Chondrocyte (in vitro differentiated cells): ENCODE results near the gene TTC34. TPM values are rescaled to one million over a fixed set of nuclear protein-coding genes. Genes with fewer than 3 reads are reported as not detected.
A peak's percentile ranks its signal among the peaks of the same experiment; 100 is the strongest.

Experiments used
- DNase-seq: peaks from one replicate; pipeline ENCODE4 v3.0.0; 2021; ENCODE audit warnings: mixed read lengths, low spot score
- H3K27ac Mint-ChIP-seq: one replicate; pipeline ENCODE4 v1.8.0; 2021; ENCODE audit warnings: mild to moderate bottlenecking, moderate library complexity, mixed read lengths; ENCODE audit not compliant: unreplicated experiment
- H3K27me3 Mint-ChIP-seq: 2 replicates; pipeline ENCODE4 v1.8.0; 2021; ENCODE audit warnings: low read depth, mixed read lengths
- H3K36me3 Mint-ChIP-seq: 2 replicates; pipeline ENCODE4 v1.8.0; 2021; ENCODE audit warnings: low read depth, mixed read lengths
- H3K4me1 Mint-ChIP-seq: 2 replicates; pipeline ENCODE4 v1.8.0; 2021; ENCODE audit warnings: low read depth, mild to moderate bottlenecking, mixed read lengths
- H3K4me3 Mint-ChIP-seq: one replicate; pipeline ENCODE4 v1.8.0; 2021; ENCODE audit warnings: mild to moderate bottlenecking, moderate library complexity, mixed read lengths; ENCODE audit not compliant: unreplicated experiment
- H3K9me3 Mint-ChIP-seq: 2 replicates; pipeline ENCODE4 v1.8.0; 2021; ENCODE audit warnings: low read depth, mixed read lengths
- CTCF ChIP-seq: fragments of 200-600 bp; sonication (generic); IDR thresholded peaks from 2 replicates; pipeline ENCODE4 v1.5.0; 2021; ENCODE audit warnings: antibody characterized with exemption, mild to moderate bottlenecking, moderate library complexity
- total RNA-seq: library from RNA; stranded (reverse); gene quantifications from 3 replicates; pipeline ENCODE4 v1.2.1, GENCODE V29; 2021

TTC34 gene
- total RNA-seq, 1 donor from 2014 or later = 0.60 TPM

DNA sequence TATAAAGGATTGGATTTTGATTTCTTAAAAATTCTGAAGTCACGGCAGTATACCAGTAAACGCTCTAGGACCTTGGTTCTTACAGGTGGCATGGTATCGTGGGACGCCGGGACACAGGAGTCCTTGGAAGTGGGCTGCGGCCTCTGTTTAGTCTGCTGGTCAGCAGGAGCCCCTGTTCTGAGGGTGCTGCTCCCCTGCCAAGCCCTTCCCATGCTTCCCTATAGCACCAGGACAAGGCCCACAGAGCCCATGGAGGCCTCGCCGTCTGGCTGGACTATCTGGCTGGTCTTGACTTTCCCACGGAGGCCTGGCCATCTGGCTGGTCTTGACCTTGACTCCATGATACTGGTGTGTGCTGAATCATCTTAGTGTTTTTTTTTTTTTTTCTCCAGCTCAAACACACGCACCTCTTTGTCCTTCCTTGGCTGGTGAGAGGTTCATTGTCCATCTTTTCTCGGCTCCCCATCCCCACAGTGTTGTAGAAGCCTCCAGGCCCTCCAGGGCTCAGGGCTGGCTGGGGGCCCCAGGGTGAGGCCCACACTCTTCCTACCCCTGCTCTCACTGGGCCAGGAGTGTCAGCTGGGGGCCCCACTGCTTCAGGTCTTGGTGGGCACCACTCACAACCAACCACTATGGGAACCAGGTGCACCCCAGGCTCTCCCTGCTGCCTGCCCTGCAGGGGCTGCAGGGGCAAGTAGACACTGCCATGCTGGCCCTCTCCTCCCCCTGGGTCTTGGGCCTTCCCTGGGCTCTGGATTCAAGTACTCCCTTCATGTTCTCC lies 16.5 kb upstream of the TTC34 start:
- DNase-seq = peak; percentile 66
- Mint-ChIP-seq H3K36me3 (no peaks in the 10 kb centered on the region), H3K9me3 (peaks cover 17% of the 10 kb centered on the region), H3K27ac (no peak overlapping the region), H3K4me3 (no peak overlapping the region), H3K4me1 (no peaks in the 10 kb centered on the region), H3K27me3 (no peaks in the 10 kb centered on the region)
- no peak for TF ChIP-seq CTCF

GRCh38 chr1:2816786-2817185 lies 15.3 kb upstream of the TTC34 start:
- peaks cover 23% of the 10 kb centered on the region for H3K9me3 Mint-ChIP-seq
- no peak overlapping the region for H3K27ac Mint-ChIP-seq
- H3K4me1 Mint-ChIP-seq = no peaks in the 10 kb centered on the region
- no peaks in the 10 kb centered on the region for H3K36me3 Mint-ChIP-seq
- H3K27me3 Mint-ChIP-seq = no peaks in the 10 kb centered on the region
- peak; percentile 38 for DNase-seq
- H3K4me3 Mint-ChIP-seq = no peak overlapping the region
- no peak for TF ChIP-seq CTCF

- Mint-ChIP-seq H3K27ac (no peak overlapping the region), H3K4me3 (no peak overlapping the region), H3K27me3 (no peaks in the 10 kb centered on the region), H3K9me3 (peaks cover 23% of the 10 kb centered on the region), H3K4me1 (no peaks in the 10 kb centered on the region), H3K36me3 (no peaks in the 10 kb centered on the region)
- DNase-seq = peak; percentile 66
- no peak for TF ChIP-seq CTCF
Measured at GRCh38 chr1:2815551-2815950, 14.1 kb upstream of the TTC34 start.

DNA sequence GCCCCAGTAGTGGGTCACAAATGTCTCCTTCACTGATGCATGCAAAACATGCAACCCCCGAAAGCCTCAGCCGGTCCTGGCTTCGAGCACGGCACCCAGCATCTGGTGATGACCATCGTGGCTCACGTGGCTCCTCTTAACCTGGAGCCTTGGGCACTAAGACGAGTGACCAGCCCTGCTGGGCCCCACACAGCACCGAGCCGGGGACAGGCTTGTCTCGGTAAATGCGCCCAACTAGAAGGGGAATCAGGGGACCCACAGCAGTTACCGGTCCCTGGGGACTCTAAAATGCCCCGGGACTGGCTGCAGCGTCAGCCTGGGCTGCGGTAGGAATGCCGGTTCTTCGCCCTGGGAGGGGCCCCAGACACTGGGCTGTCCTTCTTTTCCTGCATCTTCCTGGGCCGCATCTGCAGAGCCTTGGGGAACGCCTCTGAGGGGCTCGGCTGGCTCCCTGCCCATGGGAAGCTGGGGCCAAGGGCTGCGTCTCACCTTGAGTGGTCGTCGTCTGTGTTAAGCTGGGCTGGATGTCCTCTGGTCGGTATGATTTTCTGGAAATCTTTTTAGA lies 13.1 kb upstream of the TTC34 start:
- Mint-ChIP-seq H3K4me1 (no peaks in the 10 kb centered on the region), H3K4me3 (no peak overlapping the region), H3K36me3 (no peaks in the 10 kb centered on the region), H3K27me3 (no peaks in the 10 kb centered on the region), H3K9me3 (peaks cover 20% of the 10 kb centered on the region), H3K27ac (no peak overlapping the region)
- peak; percentile 63 for DNase-seq
- TF ChIP-seq CTCF = no peak

DNA sequence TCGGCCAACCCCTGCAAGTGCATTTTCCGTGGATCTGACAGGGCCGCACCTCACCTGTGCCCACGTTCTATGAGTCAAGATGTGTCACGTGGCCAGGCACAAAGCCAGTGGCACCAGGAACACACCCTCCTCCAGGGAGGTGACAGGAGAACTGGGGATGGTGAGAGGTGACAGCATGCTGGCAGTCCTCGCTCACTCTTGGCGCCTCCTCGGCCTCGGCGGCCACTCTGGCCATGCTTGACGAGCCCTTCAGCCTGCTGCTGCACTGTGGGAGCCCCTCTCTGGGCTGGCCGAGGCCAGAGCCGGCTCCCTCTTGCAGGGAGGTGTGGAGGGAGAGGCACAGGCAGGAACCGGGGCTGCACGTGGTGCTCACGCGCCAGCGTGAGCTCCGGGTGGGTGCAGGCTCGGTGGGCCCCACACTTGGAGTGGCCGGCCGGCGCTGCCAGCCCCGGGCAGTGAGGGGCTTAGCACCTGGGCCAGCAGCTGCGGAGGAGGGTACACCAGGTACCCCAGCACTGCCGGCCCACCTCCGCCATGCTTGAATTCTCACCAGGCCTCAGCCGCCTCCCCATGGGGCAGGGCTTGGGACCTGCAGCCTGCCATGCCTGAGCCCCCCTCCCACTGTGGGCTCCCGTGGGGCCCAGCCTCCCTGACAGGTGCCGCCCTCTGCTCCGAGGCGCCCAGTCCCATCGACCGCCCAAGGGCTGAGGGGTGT lies 11.6 kb upstream of the TTC34 start:
- no peaks in the 10 kb centered on the region for H3K36me3 Mint-ChIP-seq
- no peak for DNase-seq
- H3K4me3 Mint-ChIP-seq = no peak overlapping the region
- H3K27ac Mint-ChIP-seq = no peak overlapping the region
- peaks cover 14% of the 10 kb centered on the region for H3K9me3 Mint-ChIP-seq
- H3K27me3 Mint-ChIP-seq = no peaks in the 10 kb centered on the region
- H3K4me1 Mint-ChIP-seq = no peaks in the 10 kb centered on the region
- TF ChIP-seq CTCF = no peak
